ENCODE data around the gene VAMP1.

VAMP1 gene

DNA sequence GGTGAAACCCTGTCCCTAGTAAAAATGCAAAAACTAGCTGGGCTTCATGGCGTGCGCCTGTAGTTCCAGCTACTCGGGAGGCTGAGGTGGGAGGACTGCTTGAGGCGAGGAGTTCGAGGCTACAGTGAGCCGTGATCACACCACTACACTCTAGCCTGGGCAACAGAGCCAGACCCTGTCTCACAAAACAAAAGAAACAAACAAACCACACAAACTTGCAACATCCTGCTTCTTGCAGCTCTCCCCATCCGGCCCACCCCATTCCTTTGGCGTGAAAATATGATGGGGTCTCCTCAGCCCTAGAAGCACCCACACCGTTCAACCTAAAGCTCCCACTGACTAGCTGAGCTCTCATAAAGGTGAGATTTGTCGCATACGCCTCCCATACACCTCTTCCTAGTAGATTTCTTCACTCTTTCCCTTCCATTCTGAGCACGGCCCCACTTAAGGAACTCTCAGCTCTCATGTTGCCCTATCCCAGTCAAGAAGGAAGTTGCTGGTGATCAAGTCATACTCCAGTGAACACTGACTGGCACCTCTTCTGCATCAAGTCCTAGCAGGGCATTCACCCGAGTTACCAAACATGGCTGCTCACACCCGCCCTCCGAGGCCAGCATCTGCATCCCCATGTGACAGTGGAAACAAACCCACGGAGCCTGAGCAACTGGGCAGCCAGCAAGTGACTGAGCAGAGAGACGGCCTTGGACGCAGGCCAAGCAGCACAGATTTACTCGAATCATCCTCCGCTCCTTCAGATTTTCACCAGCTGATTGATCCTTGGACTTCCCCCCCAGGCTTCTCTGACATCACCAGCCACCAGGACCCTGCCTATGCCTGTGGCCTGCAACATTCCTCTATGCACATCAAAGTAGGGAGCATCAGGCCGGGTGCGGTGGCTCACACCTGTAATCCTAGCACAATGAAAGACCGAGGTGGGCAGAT is 44.6 kb downstream of the VAMP1 start:
- DNase-seq, result no peak

DNA sequence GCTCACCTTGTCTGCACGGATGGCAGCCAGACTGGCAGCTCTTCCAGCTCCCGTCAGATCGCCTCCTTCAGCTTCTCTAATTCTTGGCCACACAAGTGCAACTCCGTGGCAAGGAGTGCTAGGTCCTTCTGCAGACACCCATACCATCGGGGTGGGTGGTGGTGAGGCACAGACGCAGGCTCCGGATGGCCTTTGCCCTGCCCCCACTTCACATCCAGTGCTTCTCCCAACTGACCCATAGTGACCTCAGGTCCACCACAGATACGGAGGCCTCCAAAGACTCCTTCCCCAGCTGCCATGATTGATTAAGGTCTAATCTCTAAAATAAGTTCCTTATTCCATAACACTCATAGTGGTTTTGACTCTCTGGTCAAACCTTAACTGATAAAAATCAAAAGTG is 45.6 kb downstream of the VAMP1 start:
- DNase-seq, result no peak

DNA sequence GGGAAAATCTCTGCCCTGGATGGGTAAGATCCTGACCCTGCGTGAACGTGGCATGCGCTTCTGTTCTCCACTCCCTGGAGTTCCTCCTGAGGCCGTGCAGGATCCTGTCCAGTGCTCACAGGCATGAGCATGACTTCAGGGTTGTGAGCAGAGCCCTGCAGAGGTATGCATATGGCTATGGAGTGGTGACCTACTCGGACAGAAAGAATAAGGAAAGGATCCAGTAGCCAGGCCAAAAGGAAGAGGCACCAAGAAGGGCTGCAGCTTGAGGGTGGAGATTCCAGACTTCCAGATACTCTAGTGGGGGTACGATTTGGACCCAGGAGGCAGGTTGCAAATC is 46.5 kb downstream of the VAMP1 start:
- DNase-seq, result no peak

DNA sequence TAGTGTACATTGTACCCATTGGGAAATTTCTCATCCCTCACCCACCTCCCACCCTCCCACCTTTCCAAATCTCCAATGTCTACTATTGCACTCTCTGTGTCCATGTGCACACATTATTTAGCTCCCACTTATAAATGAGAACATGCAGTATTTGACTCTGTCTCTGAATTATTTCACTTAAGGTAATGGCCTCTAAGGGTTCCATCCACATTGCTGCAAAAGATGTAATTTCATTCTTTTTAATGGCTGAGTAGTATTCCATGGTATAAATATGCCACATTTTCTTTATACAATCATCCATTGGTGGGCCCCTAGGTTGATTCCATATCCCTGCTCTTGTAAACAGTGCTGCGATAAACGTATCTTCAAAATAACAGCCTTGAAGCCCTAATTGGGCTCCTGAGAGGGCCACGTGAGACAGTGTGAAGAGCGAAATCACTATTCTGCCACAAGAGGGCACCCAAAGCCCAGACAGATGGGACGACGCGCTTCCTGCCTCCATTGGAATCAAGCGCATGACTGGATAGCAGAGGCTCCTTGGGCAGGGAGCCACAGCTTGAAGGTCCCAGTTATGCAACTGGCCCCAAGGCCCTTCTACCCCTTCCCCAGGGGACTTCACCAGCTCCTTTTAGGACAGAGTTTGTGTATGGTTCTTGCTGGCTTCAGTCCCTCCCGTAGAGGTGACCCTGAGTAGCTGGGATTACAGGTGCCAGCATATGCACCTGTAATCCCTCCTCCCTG is 47.0 kb downstream of the VAMP1 start:
- peak; percentile 62 for DNase-seq

DNA sequence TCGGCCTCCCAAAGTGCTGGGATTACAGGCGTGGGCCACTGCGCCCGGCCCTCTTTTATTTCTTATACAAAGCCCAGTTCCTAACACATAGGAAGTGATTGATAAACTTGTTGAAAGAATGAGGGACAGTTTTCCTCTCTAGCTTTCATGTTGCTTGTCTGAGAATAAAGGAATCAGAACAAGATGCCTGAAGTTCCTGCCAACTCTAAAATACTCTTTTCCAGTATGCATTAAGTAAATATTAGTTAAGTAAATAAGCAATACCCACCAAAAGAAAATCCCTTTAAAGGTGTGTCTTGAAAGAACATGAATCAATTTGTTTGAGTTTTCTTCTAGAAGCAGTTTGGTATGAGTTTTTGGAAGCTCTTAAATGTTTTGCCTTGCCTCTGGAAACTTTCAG is 50.1 kb downstream of the VAMP1 start:
- no peak for DNase-seq

DNA sequence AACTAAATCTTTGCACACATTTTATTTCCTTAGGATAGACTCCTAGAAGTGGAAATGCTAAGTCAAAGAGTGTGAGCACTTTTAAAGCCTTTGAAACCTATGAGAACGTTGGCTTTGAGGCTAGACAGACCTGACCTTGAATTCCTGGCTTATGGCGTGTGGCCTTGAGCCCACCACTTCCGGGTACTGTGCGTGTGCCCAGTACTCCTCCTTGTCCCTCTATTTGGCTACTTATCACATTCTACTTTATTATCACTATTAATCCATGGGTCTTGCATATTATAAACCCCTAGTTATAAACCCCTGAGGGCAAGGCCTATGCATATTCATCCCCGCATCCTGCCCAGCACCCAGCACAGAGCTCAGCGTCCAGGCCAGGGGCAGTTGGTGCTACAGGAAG is 51.7 kb downstream of the VAMP1 start:
- DNase-seq, result no peak

DNA sequence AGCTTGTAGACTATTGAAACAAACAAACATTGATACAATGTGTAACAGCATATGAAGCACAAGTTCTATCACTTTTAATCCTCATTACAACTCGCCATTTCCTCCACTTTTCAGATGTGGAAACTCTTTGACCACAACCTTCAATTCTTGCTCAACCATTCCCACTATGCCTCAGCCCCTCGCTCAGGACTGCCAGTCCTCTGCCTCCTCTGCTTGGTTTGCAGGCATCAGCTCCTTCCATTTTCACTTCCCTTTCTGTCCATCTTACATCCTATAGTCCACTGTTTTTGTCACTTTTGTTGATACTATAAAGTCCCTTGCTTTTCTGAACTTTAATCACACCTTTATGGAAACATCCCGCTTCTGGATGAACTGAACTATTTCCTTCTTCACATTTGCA is 53.9 kb downstream of the VAMP1 start:
- DNase-seq, result no peak
